Neuronal stem cell (in vitro differentiated cells): ENCODE data around the gene MIPEP.
A peak's percentile ranks its signal among the peaks of the same experiment; 100 is the strongest.
"Not testable (repeated sequence)": the region's sequence is repeated elsewhere in the genome, so short reads cannot be mapped to it uniquely, and the experiment has no call there.

Source experiments
- DNase-seq: peaks from one replicate; pipeline ENCODE4 v3.0.0-alpha.2; 2013; ENCODE audit warnings: low spot score
- H2AFZ ChIP-seq: one replicate; pipeline ENCODE4 v1.6.1; 2013; ENCODE audit warnings: mild to moderate bottlenecking, low read length, inconsistent platforms
- H2AK5ac ChIP-seq: 2 replicates; pipeline ENCODE4 v1.6.1; 2013; ENCODE audit warnings: low read depth, mild to moderate bottlenecking, inconsistent platforms, low read length, moderate library complexity, mixed read lengths
- H2BK120ac ChIP-seq: 2 replicates; pipeline ENCODE4 v1.6.1; 2013; ENCODE audit warnings: low read depth, mild to moderate bottlenecking, inconsistent platforms, low read length, moderate library complexity, mixed read lengths
- H2BK12ac ChIP-seq: one replicate; pipeline ENCODE4 v1.6.1; 2013; ENCODE audit warnings: low read length, inconsistent platforms
- H2BK15ac ChIP-seq: 2 replicates; pipeline ENCODE4 v1.6.1; 2013; ENCODE audit warnings: mild to moderate bottlenecking, low read length, inconsistent platforms, mixed read lengths
- H2BK5ac ChIP-seq: one replicate; pipeline ENCODE4 v1.6.1; 2013; ENCODE audit warnings: inconsistent platforms, mild to moderate bottlenecking, low read length, moderate library complexity
- H3K14ac ChIP-seq: one replicate; pipeline ENCODE4 v1.6.1; 2013; ENCODE audit warnings: low read length, inconsistent platforms
- H3K18ac ChIP-seq: 2 replicates; pipeline ENCODE4 v1.6.1; 2013; ENCODE audit warnings: low read length, inconsistent platforms
- H3K23ac ChIP-seq: 2 replicates; pipeline ENCODE4 v1.6.1; 2013; ENCODE audit warnings: low read depth, mild to moderate bottlenecking, mixed read lengths, low read length, inconsistent platforms; ENCODE audit not compliant: poor library complexity
- H3K27ac ChIP-seq: replicated peaks from 3 replicates; pipeline ENCODE4 v1.5.1; 2013; ENCODE audit warnings: low read length, inconsistent platforms
- H3K27me3 ChIP-seq, 3 experiments: 2 replicates each; pipeline ENCODE4 v1.6.1; 2013; ENCODE audit warnings: low read length in 3 of 3, mild to moderate bottlenecking in 2 of 3, inconsistent platforms in 1 of 3, low read depth in 1 of 3, mixed read lengths in 1 of 3, moderate library complexity in 1 of 3; ENCODE audit not compliant: control insufficient read depth in 3 of 3, insufficient read depth in 3 of 3
- H3K36me3 ChIP-seq, 2 donors: replicated peaks in 1 of 2; 2 replicates each; pipeline ENCODE4 v1.6.1; 2013; ENCODE audit warnings: low read length in 2 of 2; ENCODE audit not compliant: control insufficient read depth in 2 of 2, insufficient read depth in 2 of 2
- H3K4ac ChIP-seq: 2 replicates; pipeline ENCODE4 v1.6.1; 2013; ENCODE audit warnings: inconsistent platforms, mild to moderate bottlenecking, low read length, moderate library complexity
- H3K4me1 ChIP-seq, 2 donors: 1 replicate in 1 of 2; 2 replicates in 1 of 2; pipeline ENCODE4 v1.6.1; 2013; ENCODE audit warnings: low read length in 2 of 2, low read depth in 1 of 2; ENCODE audit not compliant: control insufficient read depth in 2 of 2, insufficient read depth in 1 of 2
- H3K4me2 ChIP-seq: one replicate; pipeline ENCODE4 v1.6.1; 2013; ENCODE audit warnings: mild to moderate bottlenecking, low read length, inconsistent platforms; ENCODE audit not compliant: insufficient read depth, poor library complexity, severe bottlenecking
- H3K4me3 ChIP-seq, 2 donors: 2 replicates each; pipeline ENCODE4 v1.5.1; 2013; ENCODE audit warnings: low read length in 2 of 2, mild to moderate bottlenecking in 2 of 2, inconsistent platforms in 1 of 2, moderate library complexity in 1 of 2
- H3K79me1 ChIP-seq: one replicate; pipeline ENCODE4 v1.6.1; 2013; ENCODE audit warnings: low read depth, mild to moderate bottlenecking, inconsistent platforms, low read length, moderate library complexity
- H3K9ac ChIP-seq: one replicate; pipeline ENCODE4 v1.6.1; 2013; ENCODE audit warnings: mild to moderate bottlenecking, low read depth, low read length, inconsistent platforms; ENCODE audit not compliant: poor library complexity
- H3K9me3 ChIP-seq, 2 donors: replicated peaks in 1 of 2; 2 replicates each; pipeline versions ENCODE3 to v1.6.1; 2013; ENCODE audit warnings: low read length in 2 of 2, mild to moderate bottlenecking in 2 of 2, inconsistent platforms in 1 of 2, low read depth in 1 of 2, mixed read lengths in 1 of 2, moderate library complexity in 1 of 2; ENCODE audit not compliant: control insufficient read depth in 2 of 2, insufficient read depth in 1 of 2
- H4K8ac ChIP-seq: one replicate; pipeline ENCODE4 v1.6.1; 2013; ENCODE audit warnings: low read depth, mild to moderate bottlenecking, inconsistent platforms, low read length, moderate library complexity
- H4K91ac ChIP-seq: one replicate; pipeline ENCODE4 v1.6.1; 2013; ENCODE audit warnings: low read length, low read depth, mild to moderate bottlenecking, inconsistent platforms; ENCODE audit not compliant: poor library complexity
- WGBS, 2 donors: extraction: QIAGEN DNeasy Blood & Tissue Kit; methylation state at CpG; one replicate each; pipeline ENCODE4 v1.1.7; 2013; ENCODE audit warnings: missing lambda C conversion rate in 2 of 2, mixed read lengths in 1 of 2; ENCODE audit not compliant: insufficient read length in 2 of 2, insufficient replicate concordance in 1 of 2; ENCODE audit errors: extremely low coverage in 2 of 2; 5-methylcytosine and 5-hydroxymethylcytosine counted together

Gene MIPEP

DNA sequence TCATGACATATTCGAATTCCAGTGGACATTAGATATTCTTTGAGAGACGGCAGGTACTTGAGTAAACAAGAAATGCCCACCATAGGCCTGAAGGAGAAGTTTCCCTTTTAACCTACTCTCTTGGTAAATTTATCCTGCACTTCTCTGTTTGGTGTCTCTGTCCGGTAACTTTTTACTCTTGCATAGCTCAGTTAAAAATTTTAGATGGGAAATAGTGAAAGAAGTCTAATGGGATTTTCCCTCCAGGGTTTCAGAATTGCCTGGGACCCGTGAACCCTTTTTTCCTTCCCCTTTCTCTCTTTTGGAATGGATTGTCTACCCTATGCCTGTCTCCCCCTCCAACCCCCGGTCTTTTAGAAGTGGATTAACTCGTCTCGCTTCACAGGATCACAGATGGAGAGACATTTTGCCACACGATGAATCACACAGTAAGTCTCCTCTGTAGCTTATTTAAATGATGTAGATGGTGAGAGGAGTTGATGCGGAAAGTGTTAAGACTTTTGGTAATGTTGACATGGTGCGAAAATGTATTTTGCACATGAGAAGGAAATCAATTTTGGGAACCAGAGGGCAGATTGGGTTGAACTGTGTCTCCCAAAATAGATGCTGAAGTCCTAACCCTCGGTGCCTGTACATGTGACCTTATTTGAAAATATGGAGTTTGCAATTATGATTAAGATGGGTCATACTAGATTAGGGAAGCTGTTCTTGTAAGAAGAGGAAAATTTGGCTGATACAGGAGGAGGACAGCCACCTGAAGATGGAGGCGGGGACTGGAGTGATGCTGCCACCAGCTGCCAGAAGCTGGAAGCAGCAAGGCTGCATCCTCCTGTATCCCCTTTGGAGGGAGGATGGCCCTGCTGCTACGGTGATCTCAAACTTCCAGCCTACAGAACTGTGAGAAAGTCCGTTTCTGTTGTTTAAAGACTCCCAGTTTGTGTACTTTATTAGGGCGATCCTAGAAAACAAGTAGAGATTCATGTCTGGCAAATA is 711 bp upstream of the MIPEP start:
- Histone ChIP-seq H3K4me2 (no peak overlapping the region), H3K4me1 (peaks cover 0 to 3% of the 10 kb centered on the region in 2 donors), H2BK12ac (no peak overlapping the region), H3K27me3 (no peaks in the 10 kb centered on the region), H2BK120ac (no peak overlapping the region), H3K4ac (no peak overlapping the region), H3K9ac (no peak overlapping the region), H2AFZ (peak overlapping the region; percentile 83), H3K9me3 (no peaks in the 10 kb centered on the region), H2AK5ac (no peak overlapping the region), H3K36me3 (peaks cover under 1 to 2% of the 10 kb centered on the region in 2 donors), H3K14ac (no peak overlapping the region), H4K91ac (no peak overlapping the region), H2BK5ac (no peak overlapping the region), H3K4me3 (peak overlapping the region in 1 of 2 donors; percentile 90), H3K18ac (no peak overlapping the region), H3K23ac (no peak overlapping the region), H4K8ac (no peak overlapping the region), H3K27ac (no peak overlapping the region), H2BK15ac (no peak overlapping the region), H3K79me1 (no peaks in the 10 kb centered on the region)
- peak; percentile 33 for DNase-seq
- 100% methylated on average over 2 of the region's 15 CpGs; no CpG with 5 or more reads in 1 of the 2 donors for WGBS, 2 donors

- not testable (repeated sequence) for H2BK15ac ChIP-seq, H2BK12ac ChIP-seq, H3K79me1 ChIP-seq, H3K4me1 ChIP-seq, H3K18ac ChIP-seq, H3K9ac ChIP-seq, H2AFZ ChIP-seq, H3K4ac ChIP-seq, H3K23ac ChIP-seq, H3K14ac ChIP-seq, H2BK5ac ChIP-seq, H3K4me2 ChIP-seq, H3K27me3 ChIP-seq, H3K9me3 ChIP-seq, H2AK5ac ChIP-seq, H4K8ac ChIP-seq, H3K27ac ChIP-seq, H3K4me3 ChIP-seq, H2BK120ac ChIP-seq, H4K91ac ChIP-seq, DNase-seq
- WGBS, 2 donors: no CpG with 5 or more reads among the region's 3 CpGs
- peaks cover 4 to 15% of the 10 kb centered on the region in 2 donors for H3K36me3 ChIP-seq
These were observed 4.8 kb downstream of the MIPEP start for GRCh38 chr13:23884361-23884760.

DNA sequence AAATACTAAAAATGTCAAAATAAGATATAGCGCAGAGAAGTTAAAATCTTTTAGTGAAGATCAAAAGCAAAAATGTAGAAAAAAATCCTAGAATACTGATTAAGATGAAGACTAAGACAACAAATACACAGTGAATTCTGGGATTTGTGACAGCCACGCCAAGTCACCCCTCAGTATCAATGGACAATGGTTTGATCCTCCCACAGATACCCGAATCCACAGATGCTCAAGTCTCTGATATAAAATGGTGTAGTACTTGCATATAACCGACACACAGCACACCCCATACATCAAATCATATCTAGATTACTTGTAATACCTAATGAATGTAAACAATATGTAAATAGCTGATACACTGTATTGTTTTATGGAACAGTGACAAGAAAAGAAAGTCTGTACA is 5.9 kb downstream of the MIPEP start:
- no peak overlapping the region for H3K27ac ChIP-seq
- H3K4me2 ChIP-seq: no peak overlapping the region
- DNase-seq: no peak
- no peak overlapping the region for H4K91ac ChIP-seq
- no peak overlapping the region for H2BK5ac ChIP-seq
- no peak overlapping the region for H2AFZ ChIP-seq
- H4K8ac ChIP-seq: no peak overlapping the region
- peaks cover 6 to 22% of the 10 kb centered on the region in 2 donors for H3K36me3 ChIP-seq
- no peak overlapping the region for H2BK15ac ChIP-seq
- H3K23ac ChIP-seq: no peak overlapping the region
- no peaks in the 10 kb centered on the region for H3K79me1 ChIP-seq
- H2BK12ac ChIP-seq: no peak overlapping the region
- H3K27me3 ChIP-seq: no peaks in the 10 kb centered on the region
- no peak overlapping the region for H3K18ac ChIP-seq
- H3K4ac ChIP-seq: no peak overlapping the region
- no peak overlapping the region for H3K14ac ChIP-seq
- no peak overlapping the region for H2AK5ac ChIP-seq
- no peaks in the 10 kb centered on the region for H3K4me1 ChIP-seq
- H3K4me3 ChIP-seq: no peak overlapping the region
- H2BK120ac ChIP-seq: no peak overlapping the region
- no peaks in the 10 kb centered on the region for H3K9me3 ChIP-seq
- no peak overlapping the region for H3K9ac ChIP-seq
- no CpG with 5 or more reads among the region's 4 CpGs for WGBS, 2 donors

- not testable (repeated sequence) for H3K9me3 ChIP-seq, DNase-seq
- no CpG with 5 or more reads among the region's 8 CpGs for WGBS, 2 donors
These were observed 7.8 kb downstream of the MIPEP start for GRCh38 chr13:23881402-23881800.

More at GRCh38 chr13:23881402-23881800, 7.8 kb downstream of the MIPEP start:
- H3K79me1 ChIP-seq, H4K91ac ChIP-seq, H2AK5ac ChIP-seq, H3K27ac ChIP-seq, H2BK120ac ChIP-seq, H3K9ac ChIP-seq, H3K4me3 ChIP-seq, H3K27me3 ChIP-seq, H4K8ac ChIP-seq, H3K4ac ChIP-seq, H2BK12ac ChIP-seq, H3K23ac ChIP-seq, H2AFZ ChIP-seq, H3K18ac ChIP-seq, H3K4me2 ChIP-seq, H3K14ac ChIP-seq, H2BK15ac ChIP-seq, H2BK5ac ChIP-seq, H3K4me1 ChIP-seq: not testable (repeated sequence)
- H3K36me3 ChIP-seq: peaks cover 8 to 26% of the 10 kb centered on the region in 2 donors
